HG03025 (cell line): ENCODE measurements around the gene ARMH1.

Source experiments
- ATAC-seq: cut with Tn5 transposase; IDR thresholded peaks from one replicate; pipeline ENCODE4 v1.9.1; 2021; ENCODE audit warnings: mild to moderate bottlenecking, moderate library complexity; ENCODE audit not compliant: unreplicated experiment, low FRiP score

The ARMH1 gene

GRCh38 chr1:44674113-44675000 is at the start of gene ARMH1, which contains the start of gene TMEM53:
Gene ARMH1 (plus strand): TSS chr1:44674714. CDS start chr1:44689698, 14,984 bp downstream.
Gene TMEM53 (minus strand): TSS chr1:44674481. CDS start chr1:44674391, 90 bp downstream.
- ATAC-seq = peak; percentile 86

- ATAC-seq = no peak
These were observed 49.2 kb upstream of the ARMH1 start for GRCh38 chr1:44625348-44625747.

DNA sequence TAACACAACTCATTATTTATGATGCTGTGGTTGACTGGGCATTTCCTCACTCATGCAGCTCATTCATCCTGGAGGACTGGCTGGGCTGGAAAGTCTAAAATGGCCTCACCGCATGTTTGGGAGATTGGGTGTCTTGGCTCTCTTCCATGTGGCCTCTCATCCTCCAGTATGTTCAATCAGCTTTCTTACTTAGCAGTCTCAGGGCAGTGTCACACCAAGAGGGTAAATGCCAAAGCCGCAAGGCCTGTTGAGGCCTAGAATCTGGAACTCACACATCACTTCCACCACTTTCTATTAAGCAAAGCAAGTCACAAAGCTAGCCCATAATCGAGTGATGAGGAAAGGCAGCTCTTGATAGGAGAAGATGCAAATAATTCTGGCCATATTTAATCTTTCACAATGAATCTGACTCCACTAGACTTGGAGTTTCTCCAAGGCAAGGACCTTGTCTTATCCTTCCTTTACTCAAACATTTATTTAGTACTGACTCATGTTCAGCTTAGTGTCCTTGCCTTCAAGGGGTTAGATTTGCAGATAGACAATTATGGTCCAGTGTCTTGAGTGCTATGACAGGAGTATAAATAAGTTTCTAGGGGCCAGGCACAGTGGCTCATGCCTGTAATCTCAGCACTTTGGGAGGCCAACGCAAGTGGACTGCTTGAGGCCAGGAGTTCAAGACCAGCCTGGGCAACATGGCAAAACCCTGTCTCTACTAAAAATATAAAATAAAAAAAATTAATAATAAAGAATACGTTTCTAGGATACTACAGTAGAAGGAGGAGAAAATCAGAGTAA is 45.4 kb upstream of the ARMH1 start:
- no peak for ATAC-seq

GRCh38 chr1:44630116-44630515 is 44.4 kb upstream of the ARMH1 start:
- no peak for ATAC-seq

GRCh38 chr1:44631333-44631646 is 43.2 kb upstream of the ARMH1 start:
- no peak for ATAC-seq

DNA sequence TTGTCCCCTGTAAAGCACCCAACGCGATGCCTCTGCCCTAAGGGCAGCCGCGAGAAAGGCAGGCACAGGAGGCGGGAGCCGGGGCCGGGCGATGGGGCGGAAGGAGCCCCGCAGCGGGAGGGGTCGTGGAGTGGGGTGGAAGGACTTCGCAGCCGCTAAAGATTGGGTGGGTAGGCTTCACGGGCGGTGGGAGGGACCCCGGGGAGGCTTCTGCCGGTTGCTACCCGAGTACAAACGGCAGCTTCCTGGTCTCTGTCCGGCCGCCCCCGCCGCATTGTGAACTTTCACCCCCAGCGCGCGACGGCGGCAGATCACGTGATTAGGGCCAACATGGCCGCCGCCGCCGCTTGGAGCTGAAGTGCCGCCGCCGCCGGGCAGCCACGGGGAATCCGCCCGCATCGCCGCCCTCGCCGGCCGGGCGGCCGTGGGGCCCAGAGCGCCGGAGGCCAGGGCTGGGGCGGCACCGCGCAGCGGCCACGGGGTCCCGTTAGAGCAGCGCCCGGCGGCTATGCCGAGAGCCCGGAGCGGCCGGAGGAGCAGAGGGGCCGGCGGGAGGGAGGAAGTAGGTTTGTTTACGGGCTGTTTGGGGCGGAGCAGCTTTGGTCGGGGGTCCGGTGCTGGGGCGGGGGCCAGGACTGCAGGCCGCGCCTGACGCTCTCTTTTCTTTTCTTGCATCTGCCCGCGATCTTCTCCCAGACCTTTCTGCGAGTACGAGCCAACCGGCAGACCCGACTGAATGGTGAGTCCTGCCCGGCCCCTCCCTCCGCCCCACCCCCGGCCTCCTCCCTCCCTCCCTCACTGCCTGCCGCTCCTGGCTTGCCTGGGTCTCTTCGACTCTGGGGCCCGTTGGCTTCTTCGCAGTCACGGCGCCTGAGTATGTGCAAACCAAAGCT is 42.6 kb upstream of the ARMH1 start:
- ATAC-seq = peak; percentile 60

DNA sequence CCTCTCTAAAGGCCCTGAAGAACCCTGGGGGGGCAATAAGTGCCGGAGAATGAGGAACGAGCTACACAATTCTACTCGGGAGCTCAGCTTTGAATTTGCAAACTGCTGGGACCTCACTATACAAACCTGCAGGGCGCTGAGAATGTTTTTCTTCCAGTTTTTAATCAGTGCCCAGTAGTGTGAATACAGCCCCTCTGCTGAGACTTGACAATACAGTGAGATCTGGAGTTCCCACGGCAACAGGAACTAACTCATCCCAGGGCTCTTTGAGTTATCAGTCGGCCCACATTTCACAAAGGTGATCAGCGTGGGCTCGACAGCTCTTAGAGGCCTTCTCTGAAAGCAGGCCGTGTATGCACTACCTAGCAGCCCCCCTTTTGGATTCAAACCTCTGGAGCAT is 41.9 kb upstream of the ARMH1 start:
- peak; percentile 5 for ATAC-seq

DNA sequence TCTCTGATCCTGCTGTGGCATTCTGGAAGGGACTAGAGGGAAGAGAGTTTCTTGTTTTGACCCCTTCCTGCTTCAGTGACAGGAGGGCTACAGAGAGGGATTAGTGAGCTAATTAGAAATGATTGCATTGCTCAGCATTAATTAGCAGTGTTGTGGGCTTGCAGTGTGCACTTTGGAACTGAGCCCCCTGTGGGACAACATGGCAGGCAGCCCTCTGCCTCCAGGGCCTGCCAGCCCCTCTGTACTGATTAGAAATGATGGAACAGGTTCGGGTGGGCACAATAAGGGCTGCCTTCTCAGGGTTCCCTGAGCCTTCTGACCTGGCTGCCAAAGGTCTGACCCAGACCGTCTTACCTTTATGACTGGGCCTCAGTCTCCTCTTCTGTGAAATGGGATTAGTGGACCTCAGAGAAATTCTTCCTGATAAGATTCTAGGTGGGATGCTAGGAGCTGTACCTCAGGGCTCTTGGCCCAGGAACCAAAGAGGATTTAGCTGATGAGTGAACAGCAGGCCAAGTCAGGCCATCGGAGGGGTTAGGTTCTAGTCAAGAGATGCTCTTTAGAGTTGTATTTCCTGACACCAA is 39.8 kb upstream of the ARMH1 start:
- ATAC-seq = no peak

DNA sequence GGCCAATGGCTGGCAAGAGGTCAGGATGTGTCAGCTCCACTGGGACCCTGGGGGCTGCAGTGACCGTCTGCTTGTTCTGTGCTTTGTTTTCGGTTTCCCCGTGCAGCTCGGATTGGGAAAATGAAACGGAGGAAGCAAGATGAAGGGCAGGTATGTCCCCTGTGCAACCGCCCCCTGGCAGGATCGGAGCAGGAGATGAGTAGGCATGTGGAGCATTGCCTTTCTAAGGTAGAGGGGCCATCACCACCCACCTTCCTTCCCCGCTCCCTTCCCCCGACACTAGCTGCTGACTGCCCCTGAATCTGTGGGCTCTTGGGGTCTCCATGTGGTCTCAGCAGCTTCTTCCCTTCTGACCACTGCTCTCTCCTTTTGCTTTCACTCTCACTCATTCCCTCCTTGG is 39.1 kb upstream of the ARMH1 start:
- no peak for ATAC-seq

DNA sequence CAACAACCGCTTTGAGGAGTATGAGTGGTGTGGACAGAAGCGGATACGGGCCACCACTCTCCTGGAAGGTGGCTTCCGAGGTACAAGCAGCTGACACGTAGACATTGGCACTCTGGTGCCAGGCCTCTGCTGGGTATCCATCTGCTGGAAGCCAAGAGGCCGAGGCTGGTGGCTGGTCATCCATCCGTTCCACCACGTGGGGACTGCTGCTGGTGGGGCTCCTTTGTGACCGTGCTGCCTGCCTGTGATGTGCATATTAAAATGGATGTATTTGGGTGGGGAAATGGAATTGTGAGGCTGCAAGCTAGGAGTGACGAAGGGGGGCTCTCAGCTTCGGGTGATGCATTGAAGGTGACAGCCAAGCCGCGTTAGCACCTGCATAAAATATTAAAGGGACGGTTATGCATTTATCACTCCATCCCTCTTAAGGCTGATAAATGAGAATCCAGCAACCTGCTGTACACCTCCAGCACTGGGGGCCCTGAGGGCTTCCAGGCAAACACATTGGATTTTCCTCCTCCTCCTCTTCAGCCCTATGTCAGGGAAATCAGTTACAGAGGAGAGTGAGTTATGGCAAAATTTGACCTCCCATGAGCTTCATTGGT is 38.3 kb upstream of the ARMH1 start:
- ATAC-seq = no peak

GRCh38 chr1:44636688-44637598 is 37.6 kb upstream of the ARMH1 start:
- ATAC-seq = no peak

GRCh38 chr1:44637702-44638411 is 36.7 kb upstream of the ARMH1 start:
- no peak for ATAC-seq

- no peak for ATAC-seq
These were observed 34.2 kb upstream of the ARMH1 start for GRCh38 chr1:44640200-44640853.

- no peak for ATAC-seq
These were observed 33.1 kb upstream of the ARMH1 start for GRCh38 chr1:44641126-44642102.

GRCh38 chr1:44642255-44642654 is 32.3 kb upstream of the ARMH1 start:
- no peak for ATAC-seq

DNA sequence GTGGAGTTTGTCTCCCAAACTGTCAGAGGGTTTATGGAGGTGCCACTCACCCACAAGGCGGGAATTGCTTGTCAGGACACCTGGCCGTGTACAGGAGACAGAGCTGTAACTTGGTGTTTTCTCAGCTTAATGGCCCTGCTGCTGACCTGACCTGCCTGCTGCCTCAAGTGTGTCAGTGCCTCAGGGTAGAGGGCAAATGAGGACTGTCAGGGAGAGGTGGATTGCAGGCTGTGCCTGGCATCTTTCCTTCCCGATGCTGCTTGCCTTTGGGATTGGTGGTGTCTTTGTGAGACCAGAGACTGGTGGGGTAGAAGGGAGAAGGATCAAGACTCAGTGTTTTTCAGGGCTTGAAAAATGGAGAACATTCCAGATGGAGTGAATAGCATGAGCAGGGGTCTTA is 31.6 kb upstream of the ARMH1 start:
- ATAC-seq = no peak
